Stimulated activated CD8-positive, alpha-beta memory T cell treated with anti-CD3 and anti-CD28 coated beads, Interleukin-12 subunit alpha, Interleukin-12 subunit beta, amount 100 ng/mL, for 24 hours (primary cell): ENCODE results near the gene ITGBL1.

Source experiments
- DNase-seq: peaks from one replicate; pipeline ENCODE4 v3.0.0-alpha.2; 2020; ENCODE audit errors: extremely low read depth

The ITGBL1 gene

GRCh38 chr13:101565317-101565716, 112.8 kb downstream of the ITGBL1 start:
- no peak for DNase-seq

DNA sequence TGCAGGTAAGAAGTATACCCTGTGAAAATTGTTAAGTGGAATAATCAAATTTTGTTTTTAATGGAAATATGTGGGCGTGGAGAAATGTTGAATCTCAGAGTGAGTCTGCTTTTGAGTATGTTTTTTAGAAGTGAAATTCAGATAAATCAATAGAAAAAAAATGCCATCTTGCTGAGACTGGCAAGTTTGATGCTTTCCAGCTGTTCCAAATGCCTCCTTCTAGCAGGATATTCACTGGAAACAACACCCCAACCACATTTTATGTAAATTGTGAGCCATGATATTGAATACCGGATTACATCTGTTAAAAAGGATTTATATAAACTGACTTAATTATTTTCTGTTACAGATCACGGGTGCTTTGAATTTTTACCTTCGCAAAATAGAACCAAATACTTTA, 115.4 kb downstream of the ITGBL1 start:
- DNase-seq = no peak

DNA sequence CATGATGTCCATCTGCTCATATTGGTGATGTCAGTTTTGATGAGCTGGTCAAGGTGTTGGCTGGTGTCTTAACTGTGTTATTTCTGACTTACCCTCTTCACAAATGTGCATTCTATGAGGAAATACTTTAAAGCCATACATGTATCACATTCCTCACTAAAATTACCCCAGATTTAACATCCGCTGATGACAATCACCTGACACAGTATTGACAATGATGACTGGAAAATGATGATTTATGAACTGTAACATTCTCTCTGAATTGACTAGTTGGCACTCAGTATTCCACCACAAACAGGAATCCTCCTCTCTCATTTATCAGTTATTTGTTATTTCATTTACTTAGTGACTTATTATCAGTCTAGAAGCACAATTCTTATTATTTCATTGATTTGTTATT, 117.3 kb downstream of the ITGBL1 start:
- no peak for DNase-seq

- DNase-seq = no peak
Observed at GRCh38 chr13:101570410-101570809, 117.9 kb downstream of the ITGBL1 start.

DNA sequence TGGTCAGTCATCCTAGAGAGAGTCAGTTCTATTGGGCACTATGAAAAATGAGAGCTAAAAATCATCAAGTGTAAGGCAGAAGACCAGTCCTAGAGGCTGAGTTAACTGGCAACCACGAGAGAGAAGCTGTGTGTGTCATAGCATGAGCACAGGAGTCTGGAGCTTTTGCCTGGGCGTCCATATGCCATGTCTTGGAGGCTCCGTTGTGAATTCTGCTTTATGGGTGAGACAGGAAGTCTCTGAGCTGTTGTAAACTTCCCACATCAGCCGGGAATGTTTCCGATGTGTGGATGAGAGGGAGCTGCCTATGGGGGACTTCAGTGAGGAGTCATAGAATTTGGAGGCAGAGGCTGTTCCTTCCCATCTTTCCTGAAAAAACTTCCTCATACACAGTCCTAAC, 120.0 kb downstream of the ITGBL1 start:
- no peak for DNase-seq

- no peak for DNase-seq
Observed at GRCh38 chr13:101575581-101575980, 123.1 kb downstream of the ITGBL1 start.

- DNase-seq = no peak
Observed at GRCh38 chr13:101576455-101576854, 124.0 kb downstream of the ITGBL1 start.

DNA sequence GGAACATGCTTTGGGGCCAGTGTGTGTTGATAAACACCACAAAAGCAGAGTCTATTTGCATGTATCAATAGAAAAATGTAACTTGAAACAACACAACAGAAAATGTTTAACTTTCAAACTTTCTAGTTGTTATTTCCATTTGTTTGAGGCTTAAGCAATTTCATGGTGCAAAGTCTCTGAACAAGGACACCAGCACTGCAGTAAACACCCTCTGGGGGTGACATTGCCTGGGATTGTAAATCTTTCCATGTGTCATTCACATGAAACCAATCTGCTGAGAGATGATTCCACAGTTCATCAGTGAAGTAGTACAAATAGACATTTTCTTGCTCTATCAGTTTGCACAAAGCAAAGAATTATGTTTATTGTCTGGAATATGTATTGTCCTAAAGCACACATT, 124.5 kb downstream of the ITGBL1 start:
- DNase-seq = no peak

DNA sequence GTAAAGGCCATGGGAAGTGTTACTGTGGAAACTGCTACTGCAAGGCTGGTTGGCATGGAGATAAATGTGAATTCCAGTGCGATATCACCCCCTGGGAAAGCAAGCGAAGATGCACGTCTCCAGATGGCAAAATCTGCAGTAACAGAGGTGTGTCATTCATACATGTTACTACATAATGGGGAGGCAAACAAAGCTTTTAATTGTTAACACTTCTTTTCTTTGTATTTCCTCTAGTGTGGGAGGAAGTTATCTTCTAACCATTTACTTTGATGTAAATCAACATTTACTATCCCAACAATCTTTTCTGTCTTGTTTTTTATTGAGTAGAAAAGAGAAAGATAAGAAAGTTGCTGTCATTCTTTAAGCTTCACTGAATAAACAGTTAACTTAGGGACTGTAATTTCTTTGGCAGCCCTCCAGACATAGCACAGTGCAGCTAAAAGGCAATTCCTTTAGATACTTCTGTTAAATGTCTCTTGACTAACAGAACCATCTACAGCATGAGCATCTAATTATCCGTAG, 126.9 kb downstream of the ITGBL1 start:
- DNase-seq = no peak

- no peak for DNase-seq
Observed at GRCh38 chr13:101584331-101584730, 131.9 kb downstream of the ITGBL1 start.

GRCh38 chr13:101590479-101590878, 138.0 kb downstream of the ITGBL1 start:
- DNase-seq = no peak

DNA sequence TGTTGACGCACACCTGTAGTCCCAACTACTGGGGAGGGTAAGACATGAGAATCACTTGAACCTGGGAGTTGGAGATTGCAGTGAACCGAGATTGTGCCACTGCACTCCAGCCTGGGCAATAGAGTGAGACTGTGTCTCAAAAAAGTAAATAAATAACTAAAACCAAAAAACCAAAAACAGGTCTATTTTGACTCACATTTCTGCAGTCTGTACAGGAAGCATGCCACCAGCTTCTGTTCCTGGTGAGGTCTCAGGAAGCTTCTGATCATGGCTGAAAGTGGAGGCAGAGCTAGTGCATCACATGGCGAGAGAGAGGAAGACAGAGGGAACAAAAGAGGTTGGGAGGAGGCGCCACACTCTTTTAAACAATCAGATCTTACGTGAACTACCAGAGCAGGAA, 142.5 kb downstream of the ITGBL1 start:
- no peak for DNase-seq

GRCh38 chr13:101596803-101597202, 144.3 kb downstream of the ITGBL1 start:
- DNase-seq = no peak

GRCh38 chr13:101611491-101612475, 159.3 kb downstream of the ITGBL1 start:
- no peak for DNase-seq

DNA sequence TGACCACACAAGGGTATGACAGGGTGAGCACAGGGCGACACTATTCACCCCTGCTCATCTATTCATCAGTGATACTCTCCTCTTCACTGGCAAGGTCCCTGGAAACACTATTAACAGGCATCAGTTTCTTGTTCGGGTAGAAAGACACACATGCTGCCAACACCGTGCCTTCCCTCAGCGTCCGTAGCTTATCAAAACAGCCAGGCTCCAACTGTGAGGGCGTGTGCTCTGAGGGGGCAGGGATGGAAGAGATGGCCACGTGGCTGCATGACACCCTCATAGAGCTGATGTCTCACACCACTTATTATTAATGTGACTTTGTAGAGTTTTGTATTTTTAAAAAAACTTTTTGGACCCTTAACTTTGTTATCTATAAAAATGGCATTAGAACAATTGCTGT, 160.3 kb downstream of the ITGBL1 start:
- DNase-seq = no peak

DNA sequence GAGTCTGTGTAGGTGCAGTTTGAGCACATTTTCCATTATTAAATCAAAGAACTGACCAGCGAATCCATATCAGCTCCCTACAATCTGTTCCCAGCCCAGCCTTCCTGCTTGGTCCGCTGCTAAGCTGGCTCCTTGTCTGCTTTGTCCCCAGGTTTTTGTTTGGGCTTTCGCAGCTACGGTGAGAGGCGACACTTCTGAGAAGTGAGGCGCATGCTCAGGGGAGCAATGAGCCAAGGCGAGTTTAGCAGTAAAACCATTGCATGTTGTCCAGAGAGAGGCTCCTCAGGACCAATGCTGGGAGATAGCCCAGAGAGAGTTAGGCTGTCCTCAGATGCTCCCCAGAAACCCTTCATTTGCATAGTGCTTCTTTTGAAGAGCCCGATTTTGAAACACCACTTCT, 162.0 kb downstream of the ITGBL1 start:
- no peak for DNase-seq

- no peak for DNase-seq
Observed at GRCh38 chr13:101618440-101619187, 166.1 kb downstream of the ITGBL1 start.

GRCh38 chr13:101621099-101621498, 168.6 kb downstream of the ITGBL1 start:
- DNase-seq = no peak

GRCh38 chr13:101623470-101624209, 171.2 kb downstream of the ITGBL1 start:
- DNase-seq = no peak

DNA sequence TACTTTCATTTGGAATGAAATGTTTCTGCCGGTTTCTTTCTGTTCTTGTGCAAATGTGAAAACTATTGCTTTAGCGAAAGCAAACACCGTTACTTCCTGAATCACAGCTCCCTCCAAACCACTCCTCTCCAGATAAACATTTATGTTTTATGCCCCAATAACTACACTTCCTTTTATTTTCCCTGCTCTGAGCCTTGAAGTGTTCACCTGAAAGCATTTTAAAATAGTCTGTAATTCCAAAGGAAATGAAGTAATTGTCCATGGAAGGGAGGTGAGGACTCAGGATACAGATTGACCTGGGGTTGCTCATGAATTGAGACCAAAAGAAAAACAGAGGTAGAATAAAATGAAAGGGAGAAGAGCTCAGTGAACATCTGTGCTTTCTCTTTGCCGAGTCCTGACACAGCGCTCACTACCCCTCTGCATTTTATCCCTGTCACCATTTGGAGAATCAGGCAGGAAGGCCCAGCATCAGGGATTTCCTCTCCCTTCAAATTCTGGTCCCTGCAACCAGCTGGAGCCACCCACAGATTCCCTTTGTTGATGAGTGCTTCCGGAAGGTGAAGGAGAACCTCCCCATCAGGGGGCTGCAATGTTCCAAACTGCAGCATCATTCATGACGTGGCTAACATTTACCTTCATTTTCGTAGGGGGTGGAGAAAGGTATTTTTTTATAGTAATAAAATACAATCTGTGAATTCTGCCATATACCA, 171.9 kb downstream of the ITGBL1 start:
- no peak for DNase-seq

DNA sequence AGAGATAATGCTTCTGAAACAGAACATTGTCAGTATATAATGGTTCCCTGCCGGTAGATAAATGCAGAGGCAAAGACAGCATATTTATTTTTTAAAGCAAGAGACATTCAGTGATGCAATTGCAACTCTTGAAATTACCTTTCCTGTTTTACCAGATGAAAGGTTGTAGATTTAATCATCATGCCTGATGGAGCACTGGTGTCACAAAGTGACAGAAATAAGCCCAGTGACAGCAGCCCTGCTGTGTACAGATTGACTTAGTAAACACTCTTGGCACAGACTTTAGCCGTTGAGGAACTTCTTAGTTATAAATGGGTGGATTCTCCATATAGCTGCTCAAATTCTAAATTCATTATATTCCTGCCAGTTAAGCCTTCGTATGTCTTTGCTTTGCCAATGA, 172.5 kb downstream of the ITGBL1 start:
- no peak for DNase-seq
